ENCODE data around the gene SHCBP1L. TPM values are rescaled to one million over a fixed set of nuclear protein-coding genes. Genes with fewer than 3 reads are reported as not detected.

The SHCBP1L gene
- total RNA-seq, 1 donor from 2014 or later, result not detected

- no peaks in the 10 kb centered on the region for H3K9me3 Mint-ChIP-seq (ENCODE audit: low read depth)
- no peak overlapping the region for H3K27ac Mint-ChIP-seq
Observed at GRCh38 chr1:182884872-182885271, 68.1 kb downstream of the SHCBP1L start.

GRCh38 chr1:182877842-182878241 lies 75.1 kb downstream of the SHCBP1L start:
- H3K4me3 Mint-ChIP-seq (ENCODE audit: low read depth), result no peak overlapping the region
- H3K36me3 Mint-ChIP-seq (ENCODE audit: insufficient read depth), result peaks cover 56% of the 10 kb centered on the region
- DNase-seq (ENCODE audit: low spot score, unreplicated experiment), result no peak
- H3K27me3 Mint-ChIP-seq, result no peaks in the 10 kb centered on the region
- no peaks in the 10 kb centered on the region for H3K9me3 Mint-ChIP-seq (ENCODE audit: low read depth)
- H3K27ac Mint-ChIP-seq, result no peak overlapping the region
- H3K4me1 Mint-ChIP-seq (ENCODE audit: low read depth), result no peaks in the 10 kb centered on the region
- no peak for TF ChIP-seq CTCF (IDR thresholded peaks at IDR 0.05; ENCODE audit: unreplicated experiment)

More at GRCh38 chr1:182884872-182885271, 68.1 kb downstream of the SHCBP1L start:
- TF ChIP-seq CTCF (IDR thresholded peaks at IDR 0.05; ENCODE audit: unreplicated experiment), result no peak
- H3K4me1 Mint-ChIP-seq (ENCODE audit: low read depth), result no peaks in the 10 kb centered on the region
- DNase-seq (ENCODE audit: low spot score, unreplicated experiment), result no peak
- H3K4me3 Mint-ChIP-seq (ENCODE audit: low read depth), result no peak overlapping the region
- peaks cover 65% of the 10 kb centered on the region for H3K36me3 Mint-ChIP-seq (ENCODE audit: insufficient read depth)
- H3K27me3 Mint-ChIP-seq, result no peaks in the 10 kb centered on the region

GRCh38 chr1:182877331-182877730 lies 75.6 kb downstream of the SHCBP1L start:
- no peaks in the 10 kb centered on the region for H3K4me1 Mint-ChIP-seq (ENCODE audit: low read depth)
- no peaks in the 10 kb centered on the region for H3K9me3 Mint-ChIP-seq (ENCODE audit: low read depth)
- peaks cover 55% of the 10 kb centered on the region for H3K36me3 Mint-ChIP-seq (ENCODE audit: insufficient read depth)
- no peak for TF ChIP-seq CTCF (IDR thresholded peaks at IDR 0.05; ENCODE audit: unreplicated experiment)
- no peaks in the 10 kb centered on the region for H3K27me3 Mint-ChIP-seq
- H3K27ac Mint-ChIP-seq, result no peak overlapping the region
- no peak for DNase-seq (ENCODE audit: low spot score, unreplicated experiment)
- no peak overlapping the region for H3K4me3 Mint-ChIP-seq (ENCODE audit: low read depth)

GRCh38 chr1:182875889-182876288 lies 77.1 kb downstream of the SHCBP1L start:
- Mint-ChIP-seq H3K4me3 (ENCODE audit: low read depth) (no peak overlapping the region), H3K9me3 (ENCODE audit: low read depth) (no peaks in the 10 kb centered on the region), H3K27me3 (no peaks in the 10 kb centered on the region), H3K27ac (peak overlapping the region; percentile 4), H3K4me1 (ENCODE audit: low read depth) (no peaks in the 10 kb centered on the region), H3K36me3 (ENCODE audit: insufficient read depth) (peaks cover 50% of the 10 kb centered on the region)
- no peak for DNase-seq (ENCODE audit: low spot score, unreplicated experiment)
- no peak for TF ChIP-seq CTCF (IDR thresholded peaks at IDR 0.05; ENCODE audit: unreplicated experiment)

- Mint-ChIP-seq H3K27me3 (no peaks in the 10 kb centered on the region), H3K36me3 (ENCODE audit: insufficient read depth) (peaks cover 51% of the 10 kb centered on the region), H3K27ac (no peak overlapping the region), H3K4me3 (ENCODE audit: low read depth) (no peak overlapping the region), H3K9me3 (ENCODE audit: low read depth) (no peaks in the 10 kb centered on the region), H3K4me1 (ENCODE audit: low read depth) (no peaks in the 10 kb centered on the region)
- no peak for DNase-seq (ENCODE audit: low spot score, unreplicated experiment)
- TF ChIP-seq CTCF (IDR thresholded peaks at IDR 0.05; ENCODE audit: unreplicated experiment), result no peak
Observed at GRCh38 chr1:182872881-182873280, 80.1 kb downstream of the SHCBP1L start.
